ENCODE results near the gene CCDC146. TPM values are rescaled to one million over a fixed set of nuclear protein-coding genes. Genes with fewer than 3 reads are reported as not detected.
"Not testable (repeated sequence)": the region's sequence is repeated elsewhere in the genome, so short reads cannot be mapped to it uniquely, and the experiment has no call there.

CCDC146 gene
- total RNA-seq = 16.7 TPM

- H3K27ac ChIP-seq (ENCODE audit: low read depth, low read length) = peak within 1 kb of the TSS; percentile 84
- not testable (repeated sequence) for H3K36me3 ChIP-seq (ENCODE audit: control insufficient read depth in 3 of 3, insufficient read depth in 3 of 3, low read length in 3 of 3); H3K27me3 ChIP-seq (ENCODE audit: control insufficient read depth in 3 of 3, insufficient read depth in 3 of 3, low read length in 3 of 3); H3K9me3 ChIP-seq (ENCODE audit: control insufficient read depth in 3 of 3, low read length in 3 of 3)
- peak within 1 kb of the TSS; percentile 83 to 87 (median 85) for H3K4me3 ChIP-seq (ENCODE audit: low read length in 3 of 3)
- H3K9ac ChIP-seq (ENCODE audit: low read depth in 1 of 3, low read length in 3 of 3) = peak within 1 kb of the TSS; percentile 82 to 90 (median 90)
- peaks cover 4 to 13% (median 12%) of the 10 kb centered on the region in 3 donors for H3K4me1 ChIP-seq (ENCODE audit: control insufficient read depth in 3 of 3, insufficient read depth in 3 of 3, low read length in 3 of 3)
These were observed at the start of gene CCDC146 for GRCh38 chr7:77121860-77122681. CCDC146 (plus strand) TSS chr7:77122615; CDS start chr7:77167669, 45,054 bp downstream.

- H3K9ac ChIP-seq (ENCODE audit: low read depth in 1 of 3, low read length in 3 of 3); H3K4me1 ChIP-seq (ENCODE audit: control insufficient read depth in 3 of 3, insufficient read depth in 3 of 3, low read length in 3 of 3); H3K27ac ChIP-seq (ENCODE audit: low read depth, low read length); H3K9me3 ChIP-seq (ENCODE audit: control insufficient read depth in 3 of 3, low read length in 3 of 3); H3K36me3 ChIP-seq (ENCODE audit: control insufficient read depth in 3 of 3, insufficient read depth in 3 of 3, low read length in 3 of 3); H3K27me3 ChIP-seq (ENCODE audit: control insufficient read depth in 3 of 3, insufficient read depth in 3 of 3, low read length in 3 of 3); H3K4me3 ChIP-seq (ENCODE audit: low read length in 3 of 3): not testable (repeated sequence)
These were observed 47.5 kb upstream of the CCDC146 start for GRCh38 chr7:77074786-77075396.

GRCh38 chr7:77077060-77077459 lies 45.4 kb upstream of the CCDC146 start:
- H3K27ac ChIP-seq (ENCODE audit: low read depth, low read length); H3K9me3 ChIP-seq (ENCODE audit: control insufficient read depth in 3 of 3, low read length in 3 of 3); H3K4me3 ChIP-seq (ENCODE audit: low read length in 3 of 3); H3K9ac ChIP-seq (ENCODE audit: low read depth in 1 of 3, low read length in 3 of 3); H3K4me1 ChIP-seq (ENCODE audit: control insufficient read depth in 3 of 3, insufficient read depth in 3 of 3, low read length in 3 of 3); H3K36me3 ChIP-seq (ENCODE audit: control insufficient read depth in 3 of 3, insufficient read depth in 3 of 3, low read length in 3 of 3); H3K27me3 ChIP-seq (ENCODE audit: control insufficient read depth in 3 of 3, insufficient read depth in 3 of 3, low read length in 3 of 3): not testable (repeated sequence)

GRCh38 chr7:77079112-77079511 lies 43.3 kb upstream of the CCDC146 start:
- peak overlapping the region; percentile 40 for H3K27ac ChIP-seq (ENCODE audit: low read depth, low read length)

GRCh38 chr7:77079624-77080023 lies 42.8 kb upstream of the CCDC146 start:
- H3K27me3 ChIP-seq (ENCODE audit: control insufficient read depth in 3 of 3, insufficient read depth in 3 of 3, low read length in 3 of 3); H3K4me1 ChIP-seq (ENCODE audit: control insufficient read depth in 3 of 3, insufficient read depth in 3 of 3, low read length in 3 of 3); H3K9ac ChIP-seq (ENCODE audit: low read depth in 1 of 3, low read length in 3 of 3); H3K36me3 ChIP-seq (ENCODE audit: control insufficient read depth in 3 of 3, insufficient read depth in 3 of 3, low read length in 3 of 3); H3K4me3 ChIP-seq (ENCODE audit: low read length in 3 of 3); H3K9me3 ChIP-seq (ENCODE audit: control insufficient read depth in 3 of 3, low read length in 3 of 3): not testable (repeated sequence)
- H3K27ac ChIP-seq (ENCODE audit: low read depth, low read length) = peak overlapping the region; percentile 40

More at GRCh38 chr7:77079112-77079511, 43.3 kb upstream of the CCDC146 start:
- not testable (repeated sequence) for H3K9ac ChIP-seq (ENCODE audit: low read depth in 1 of 3, low read length in 3 of 3); H3K4me3 ChIP-seq (ENCODE audit: low read length in 3 of 3); H3K9me3 ChIP-seq (ENCODE audit: control insufficient read depth in 3 of 3, low read length in 3 of 3); H3K36me3 ChIP-seq (ENCODE audit: control insufficient read depth in 3 of 3, insufficient read depth in 3 of 3, low read length in 3 of 3); H3K27me3 ChIP-seq (ENCODE audit: control insufficient read depth in 3 of 3, insufficient read depth in 3 of 3, low read length in 3 of 3); H3K4me1 ChIP-seq (ENCODE audit: control insufficient read depth in 3 of 3, insufficient read depth in 3 of 3, low read length in 3 of 3)

- not testable (repeated sequence) for H3K36me3 ChIP-seq (ENCODE audit: control insufficient read depth in 3 of 3, insufficient read depth in 3 of 3, low read length in 3 of 3); H3K4me1 ChIP-seq (ENCODE audit: control insufficient read depth in 3 of 3, insufficient read depth in 3 of 3, low read length in 3 of 3); H3K9ac ChIP-seq (ENCODE audit: low read depth in 1 of 3, low read length in 3 of 3); H3K9me3 ChIP-seq (ENCODE audit: control insufficient read depth in 3 of 3, low read length in 3 of 3); H3K27ac ChIP-seq (ENCODE audit: low read depth, low read length); H3K27me3 ChIP-seq (ENCODE audit: control insufficient read depth in 3 of 3, insufficient read depth in 3 of 3, low read length in 3 of 3); H3K4me3 ChIP-seq (ENCODE audit: low read length in 3 of 3)
These were observed 42.2 kb upstream of the CCDC146 start for GRCh38 chr7:77080236-77080635.

- not testable (repeated sequence) for H3K4me1 ChIP-seq (ENCODE audit: control insufficient read depth in 3 of 3, insufficient read depth in 3 of 3, low read length in 3 of 3); H3K9ac ChIP-seq (ENCODE audit: low read depth in 1 of 3, low read length in 3 of 3); H3K36me3 ChIP-seq (ENCODE audit: control insufficient read depth in 3 of 3, insufficient read depth in 3 of 3, low read length in 3 of 3); H3K27ac ChIP-seq (ENCODE audit: low read depth, low read length); H3K27me3 ChIP-seq (ENCODE audit: control insufficient read depth in 3 of 3, insufficient read depth in 3 of 3, low read length in 3 of 3); H3K9me3 ChIP-seq (ENCODE audit: control insufficient read depth in 3 of 3, low read length in 3 of 3); H3K4me3 ChIP-seq (ENCODE audit: low read length in 3 of 3)
These were observed 40.2 kb upstream of the CCDC146 start for GRCh38 chr7:77082192-77082591.

- H3K36me3 ChIP-seq (ENCODE audit: control insufficient read depth in 3 of 3, insufficient read depth in 3 of 3, low read length in 3 of 3); H3K4me3 ChIP-seq (ENCODE audit: low read length in 3 of 3); H3K9me3 ChIP-seq (ENCODE audit: control insufficient read depth in 3 of 3, low read length in 3 of 3); H3K27me3 ChIP-seq (ENCODE audit: control insufficient read depth in 3 of 3, insufficient read depth in 3 of 3, low read length in 3 of 3); H3K4me1 ChIP-seq (ENCODE audit: control insufficient read depth in 3 of 3, insufficient read depth in 3 of 3, low read length in 3 of 3); H3K27ac ChIP-seq (ENCODE audit: low read depth, low read length); H3K9ac ChIP-seq (ENCODE audit: low read depth in 1 of 3, low read length in 3 of 3): not testable (repeated sequence)
These were observed 30.1 kb upstream of the CCDC146 start for GRCh38 chr7:77092301-77092700.

- H3K4me3 ChIP-seq (ENCODE audit: low read length in 3 of 3); H3K36me3 ChIP-seq (ENCODE audit: control insufficient read depth in 3 of 3, insufficient read depth in 3 of 3, low read length in 3 of 3): not testable (repeated sequence)
These were observed 21.9 kb upstream of the CCDC146 start for GRCh38 chr7:77100501-77100900.

GRCh38 chr7:77101187-77101586 lies 21.2 kb upstream of the CCDC146 start:
- H3K4me1 ChIP-seq (ENCODE audit: control insufficient read depth in 3 of 3, insufficient read depth in 3 of 3, low read length in 3 of 3); H3K9me3 ChIP-seq (ENCODE audit: control insufficient read depth in 3 of 3, low read length in 3 of 3); H3K27ac ChIP-seq (ENCODE audit: low read depth, low read length); H3K36me3 ChIP-seq (ENCODE audit: control insufficient read depth in 3 of 3, insufficient read depth in 3 of 3, low read length in 3 of 3); H3K9ac ChIP-seq (ENCODE audit: low read depth in 1 of 3, low read length in 3 of 3); H3K4me3 ChIP-seq (ENCODE audit: low read length in 3 of 3); H3K27me3 ChIP-seq (ENCODE audit: control insufficient read depth in 3 of 3, insufficient read depth in 3 of 3, low read length in 3 of 3): not testable (repeated sequence)

More at GRCh38 chr7:77100501-77100900, 21.9 kb upstream of the CCDC146 start:
- not testable (repeated sequence) for H3K9ac ChIP-seq (ENCODE audit: low read depth in 1 of 3, low read length in 3 of 3); H3K9me3 ChIP-seq (ENCODE audit: control insufficient read depth in 3 of 3, low read length in 3 of 3); H3K4me1 ChIP-seq (ENCODE audit: control insufficient read depth in 3 of 3, insufficient read depth in 3 of 3, low read length in 3 of 3); H3K27ac ChIP-seq (ENCODE audit: low read depth, low read length); H3K27me3 ChIP-seq (ENCODE audit: control insufficient read depth in 3 of 3, insufficient read depth in 3 of 3, low read length in 3 of 3)

Data from skeletal muscle tissue (tissue), 4 donors.